ENCODE data around the gene ALKAL2.

Gene ALKAL2

DNA sequence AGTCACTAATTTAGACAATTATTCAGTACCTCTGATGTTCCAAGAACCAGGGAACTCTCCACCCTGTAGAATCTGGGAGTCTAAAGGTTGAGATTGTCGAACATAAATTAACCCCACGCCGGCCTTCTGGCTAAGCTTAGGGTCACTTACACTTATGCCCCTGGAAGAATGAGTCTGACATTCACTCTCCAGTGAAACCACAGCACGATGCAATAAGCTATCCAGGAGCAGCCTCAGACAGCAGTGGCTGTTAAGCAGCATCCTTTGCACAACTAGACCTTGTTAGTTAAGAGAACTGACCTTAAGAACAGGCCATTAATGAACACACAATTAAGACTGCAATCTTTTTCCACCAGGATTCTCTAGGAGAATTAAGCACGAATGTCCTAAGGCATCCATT lies 49.0 kb downstream of the ALKAL2 start:
- no peak for DNase-seq

DNA sequence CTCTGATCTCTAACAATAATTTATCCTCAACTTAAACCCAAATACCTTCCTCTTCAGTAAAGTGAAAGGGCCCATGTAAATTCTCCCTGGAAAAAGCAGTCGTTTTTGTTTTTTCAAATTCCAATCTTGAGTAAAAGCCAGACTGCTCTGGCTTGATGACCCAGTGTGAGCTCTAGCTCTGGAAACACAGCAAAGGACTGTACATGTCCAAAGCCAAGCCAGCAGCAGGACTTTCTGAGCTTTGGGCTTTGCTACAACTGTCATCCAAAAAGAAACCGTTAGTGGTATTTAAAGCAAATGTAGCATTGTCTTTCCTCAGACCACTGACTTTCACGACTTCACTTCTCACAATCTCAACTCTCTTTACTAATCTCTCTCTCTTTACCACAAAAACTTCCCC lies 49.5 kb downstream of the ALKAL2 start:
- no peak for DNase-seq

DNA sequence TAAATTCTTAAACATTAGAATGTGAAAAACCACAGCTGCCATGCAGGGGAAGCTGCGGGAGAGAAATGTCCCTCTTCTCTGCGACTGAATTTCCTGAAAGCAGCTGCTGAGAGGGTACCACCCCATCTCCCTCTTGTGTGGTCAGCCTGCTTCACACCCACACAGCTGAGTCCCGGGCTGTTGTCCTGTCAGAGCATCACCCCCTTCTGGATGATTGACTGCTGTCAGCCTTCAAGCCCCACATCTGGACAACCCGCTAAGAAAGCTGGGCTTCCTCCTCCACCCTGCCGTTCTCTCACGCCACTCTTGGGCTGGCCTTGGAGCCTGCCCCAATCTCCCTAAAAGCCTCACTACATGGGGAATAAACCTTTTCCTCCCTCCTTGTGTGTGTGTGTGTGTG lies 50.0 kb downstream of the ALKAL2 start:
- DNase-seq = no peak

DNA sequence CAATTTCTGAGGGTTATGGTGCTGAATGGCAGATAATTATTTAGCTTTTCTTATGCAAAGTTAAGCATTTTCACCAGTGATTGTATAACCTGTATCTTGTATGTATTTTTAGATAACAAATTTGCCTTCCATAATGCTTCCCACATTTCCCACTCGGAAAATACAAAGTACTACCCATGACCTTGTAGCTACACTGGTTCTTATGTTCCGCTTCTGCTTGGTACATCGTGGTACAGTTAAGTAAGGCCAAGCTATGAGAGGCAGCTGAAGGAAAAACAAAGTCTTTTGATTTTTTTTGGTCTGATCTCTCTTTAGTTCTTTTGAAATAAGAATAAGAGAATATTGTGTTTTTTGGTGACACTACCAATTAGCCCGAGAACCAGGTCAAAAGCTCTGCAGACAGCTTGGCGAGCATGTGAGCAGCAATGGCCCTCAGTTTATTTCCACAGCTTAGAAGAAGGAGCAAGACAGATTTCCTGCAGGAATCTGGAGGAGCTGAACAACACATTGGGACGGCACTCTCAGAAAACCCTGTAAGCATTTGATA lies 50.8 kb downstream of the ALKAL2 start:
- no peak for DNase-seq

DNA sequence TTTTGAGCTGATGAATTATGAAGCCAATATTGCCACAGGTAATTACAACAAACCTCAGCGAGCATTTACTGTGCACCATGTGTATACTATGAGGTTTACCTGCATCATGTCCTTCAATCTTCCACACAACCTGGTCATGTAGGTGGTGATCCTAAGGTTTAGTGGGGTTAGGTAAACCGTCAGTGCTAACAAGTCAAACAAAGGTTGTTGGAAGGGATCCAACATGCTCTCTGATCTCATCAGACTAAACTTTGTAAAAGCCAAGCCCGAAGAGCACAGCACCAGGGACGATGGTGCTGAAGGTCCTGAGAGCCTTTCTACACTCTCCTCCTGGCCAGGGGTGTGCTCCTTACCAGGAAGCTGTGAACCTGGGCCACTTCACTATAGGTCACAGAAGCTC lies 53.5 kb downstream of the ALKAL2 start:
- DNase-seq = no peak

DNA sequence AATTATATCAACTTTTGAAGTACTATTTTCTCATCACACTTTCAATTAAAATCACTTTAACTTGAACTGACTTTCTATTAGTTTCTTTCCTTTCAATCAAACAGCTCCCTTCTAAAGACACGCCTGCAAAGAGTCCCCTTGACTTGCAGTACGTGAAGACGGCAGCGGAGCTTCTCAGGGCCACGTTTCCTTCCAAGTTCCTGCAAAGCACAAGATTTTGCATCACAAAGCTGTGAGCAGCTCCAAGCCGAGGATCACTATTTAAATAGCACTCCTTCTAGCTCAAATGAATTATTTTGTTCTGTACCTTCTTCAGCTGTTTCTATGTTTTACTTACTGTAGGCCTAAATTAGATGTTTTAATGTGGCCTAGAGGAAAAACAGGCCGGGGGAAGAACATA lies 54.9 kb downstream of the ALKAL2 start:
- DNase-seq = no peak

DNA sequence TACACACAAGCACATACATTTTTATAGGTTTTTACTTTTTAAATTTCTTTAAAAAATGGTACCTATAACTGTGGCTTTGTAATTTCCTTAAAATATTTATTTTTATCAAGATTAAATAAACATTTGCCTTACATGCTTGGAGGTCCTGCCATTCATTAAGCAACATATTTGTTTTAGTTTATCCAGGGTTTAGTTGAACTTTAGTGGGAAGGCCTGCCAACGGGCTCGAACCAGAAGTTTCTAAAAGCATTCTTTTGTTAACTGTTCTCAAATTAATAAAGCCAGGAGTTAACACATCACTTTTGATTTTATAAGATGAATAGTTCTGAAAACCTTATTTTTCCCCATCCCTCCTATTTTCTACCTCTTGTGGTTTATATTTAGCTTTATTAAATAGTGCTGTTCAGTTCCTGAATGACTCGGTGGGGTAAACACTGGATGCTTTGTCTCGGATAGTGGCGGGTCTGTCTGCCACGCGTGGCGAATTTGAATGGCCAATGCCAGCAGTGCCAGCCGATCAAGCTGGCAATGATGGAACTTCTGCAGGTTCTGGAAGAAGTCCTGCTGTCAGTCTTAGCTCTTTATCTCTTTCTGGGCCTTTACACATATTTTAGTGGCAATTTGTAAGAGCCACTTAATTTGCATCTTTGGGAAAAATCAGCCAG lies 56.2 kb downstream of the ALKAL2 start:
- no peak for DNase-seq

Measured in SHP77 treated with DMSO at 0.1 percent for 48 hours (cell line).